ENCODE measurements around the gene PRSS22.

DNA sequence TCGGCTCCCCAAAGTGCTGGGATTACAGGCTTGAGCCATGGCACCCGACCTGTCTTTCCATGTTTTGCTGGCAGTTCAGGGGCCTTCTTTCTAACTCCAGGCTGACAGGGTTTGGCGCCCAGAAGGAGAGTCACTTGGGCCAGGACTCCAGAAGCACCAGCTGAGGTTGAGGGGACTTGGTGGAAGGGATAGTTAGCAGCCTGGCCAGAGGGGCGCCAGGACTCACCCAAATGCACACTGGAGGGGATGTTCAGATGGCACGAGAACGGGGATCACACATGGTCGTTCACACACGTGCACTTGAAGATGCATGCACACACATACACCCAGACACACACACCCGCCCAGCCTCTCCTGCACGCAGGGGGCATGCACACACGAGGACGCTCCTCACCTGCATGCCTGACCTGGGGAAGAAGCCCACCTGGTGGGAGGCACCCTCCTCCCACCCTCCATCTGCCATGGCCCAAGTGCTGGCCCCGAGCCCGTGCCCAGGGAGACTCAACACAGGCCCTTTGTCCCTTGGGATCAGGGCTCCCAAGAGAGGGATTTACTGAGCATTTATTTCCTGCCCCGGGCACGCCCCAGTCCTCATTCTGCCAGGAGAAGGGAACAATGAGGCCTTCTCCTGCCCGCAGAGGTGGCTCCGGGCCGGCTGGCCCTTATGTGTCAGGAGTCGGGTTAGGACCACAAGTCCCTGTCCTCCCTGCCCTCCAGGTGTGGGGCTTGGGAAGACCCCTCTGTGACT, 43.2 kb downstream of the PRSS22 start:
- TF ChIP-seq, protein P1, sequence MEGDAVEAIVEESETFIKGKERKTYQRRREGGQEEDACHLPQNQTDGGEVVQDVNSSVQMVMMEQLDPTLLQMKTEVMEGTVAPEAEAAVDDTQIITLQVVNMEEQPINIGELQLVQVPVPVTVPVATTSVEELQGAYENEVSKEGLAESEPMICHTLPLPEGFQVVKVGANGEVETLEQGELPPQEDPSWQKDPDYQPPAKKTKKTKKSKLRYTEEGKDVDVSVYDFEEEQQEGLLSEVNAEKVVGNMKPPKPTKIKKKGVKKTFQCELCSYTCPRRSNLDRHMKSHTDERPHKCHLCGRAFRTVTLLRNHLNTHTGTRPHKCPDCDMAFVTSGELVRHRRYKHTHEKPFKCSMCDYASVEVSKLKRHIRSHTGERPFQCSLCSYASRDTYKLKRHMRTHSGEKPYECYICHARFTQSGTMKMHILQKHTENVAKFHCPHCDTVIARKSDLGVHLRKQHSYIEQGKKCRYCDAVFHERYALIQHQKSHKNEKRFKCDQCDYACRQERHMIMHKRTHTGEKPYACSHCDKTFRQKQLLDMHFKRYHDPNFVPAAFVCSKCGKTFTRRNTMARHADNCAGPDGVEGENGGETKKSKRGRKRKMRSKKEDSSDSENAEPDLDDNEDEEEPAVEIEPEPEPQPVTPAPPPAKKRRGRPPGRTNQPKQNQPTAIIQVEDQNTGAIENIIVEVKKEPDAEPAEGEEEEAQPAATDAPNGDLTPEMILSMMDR (IDR thresholded peaks at IDR 0.05; ENCODE audit: borderline replicate concordance, extremely low read depth, low read length, poor library complexity, severe bottlenecking): no peak
- no peak for TF ChIP-seq EZH2 (IDR thresholded peaks at IDR 0.05; ENCODE audit: borderline replicate concordance, low read depth, low read length, severe bottlenecking)

Measured in DND-41 (cell line).